HG02798 (cell line): ENCODE results near the gene PHRF1.

Source experiments
- ATAC-seq: cut with Tn5 transposase; IDR thresholded peaks from one replicate; pipeline ENCODE4 v1.9.1; 2021; ENCODE audit warnings: mild to moderate bottlenecking; ENCODE audit not compliant: unreplicated experiment, poor library complexity

PHRF1 gene

GRCh38 chr11:536841-537621, 39.2 kb upstream of the PHRF1 start, which contains the start of gene LRRC56:
TSS of gene LRRC56 (plus strand) at chr11:537527. CDS start at chr11:540685, 3,158 bp downstream.
- ATAC-seq = peak; percentile 54

- ATAC-seq = no peak
Measured at GRCh38 chr11:537622-538430, 38.4 kb upstream of the PHRF1 start.

DNA sequence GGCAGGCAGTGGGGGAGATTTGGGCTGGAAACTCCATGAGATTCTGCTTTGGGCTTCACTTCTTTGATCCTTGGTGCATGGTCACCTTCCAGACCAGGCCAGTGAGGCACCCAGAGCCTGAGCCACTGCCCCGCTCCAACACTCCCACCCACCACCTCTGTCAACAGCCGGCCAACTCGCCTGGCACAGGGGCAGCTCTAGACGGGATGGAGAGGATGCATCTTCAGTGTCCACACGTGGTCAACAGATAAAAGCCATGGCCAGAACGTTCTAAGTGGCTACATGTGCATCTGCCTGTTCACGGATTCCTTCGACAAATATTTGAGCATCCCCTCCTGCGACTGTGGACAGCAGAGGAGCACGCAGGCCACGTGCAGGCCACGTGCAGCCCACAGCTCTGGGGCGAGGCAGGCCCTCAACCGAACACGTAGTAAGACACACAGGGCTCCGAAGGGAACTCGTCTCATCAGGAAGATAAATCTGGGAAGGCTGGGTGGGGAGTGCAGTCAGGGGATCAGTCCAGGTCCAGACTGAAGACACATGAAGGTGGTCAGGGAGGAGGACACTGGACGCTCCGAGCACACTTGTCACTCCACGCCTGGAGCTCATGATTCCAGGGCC, 37.7 kb upstream of the PHRF1 start:
- ATAC-seq = no peak

GRCh38 chr11:539971-540481, 36.2 kb upstream of the PHRF1 start:
- ATAC-seq = no peak

DNA sequence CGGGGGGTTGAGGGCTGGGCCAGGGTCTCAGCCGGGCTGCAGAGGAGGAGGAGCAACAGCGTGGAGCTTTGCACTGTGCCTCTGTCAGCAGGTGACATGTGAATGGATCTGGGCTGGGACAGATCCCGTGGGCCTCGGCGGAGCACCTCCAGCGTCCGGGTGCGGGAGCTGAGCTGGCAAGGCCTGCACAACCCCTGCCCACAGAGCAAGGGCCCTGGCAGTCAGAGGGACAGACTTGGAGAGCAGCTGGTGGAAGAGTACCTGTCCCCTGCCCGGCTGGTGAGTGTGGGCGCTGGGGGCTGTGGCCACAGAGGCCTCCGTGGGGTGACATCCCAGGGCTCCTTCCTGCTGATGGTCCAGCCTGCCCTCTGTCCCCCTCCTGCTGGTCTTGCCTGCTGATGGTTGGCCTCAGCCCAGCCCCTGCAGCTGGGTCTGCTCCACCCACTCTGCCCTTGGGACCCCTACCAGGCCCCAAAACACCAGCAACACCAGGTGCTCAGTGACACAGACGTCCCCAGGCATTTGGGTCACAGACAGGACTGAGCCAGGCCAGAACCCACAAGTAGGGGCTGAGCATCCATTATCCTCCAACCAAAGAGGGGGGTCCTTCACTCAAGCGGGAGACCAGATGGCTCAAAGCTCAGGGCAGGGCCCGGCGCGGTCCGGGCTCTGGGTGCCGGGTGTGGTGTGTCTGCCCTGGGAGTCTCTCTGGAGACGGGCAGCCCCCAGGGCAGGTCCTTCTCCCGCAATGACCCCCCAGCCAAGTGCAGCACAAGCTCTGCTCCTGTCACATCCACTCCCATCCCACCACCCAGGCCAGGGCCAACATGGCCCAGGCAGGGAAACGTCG, 35.5 kb upstream of the PHRF1 start:
- ATAC-seq = no peak

- ATAC-seq = no peak
Measured at GRCh38 chr11:541433-541885, 34.8 kb upstream of the PHRF1 start.

DNA sequence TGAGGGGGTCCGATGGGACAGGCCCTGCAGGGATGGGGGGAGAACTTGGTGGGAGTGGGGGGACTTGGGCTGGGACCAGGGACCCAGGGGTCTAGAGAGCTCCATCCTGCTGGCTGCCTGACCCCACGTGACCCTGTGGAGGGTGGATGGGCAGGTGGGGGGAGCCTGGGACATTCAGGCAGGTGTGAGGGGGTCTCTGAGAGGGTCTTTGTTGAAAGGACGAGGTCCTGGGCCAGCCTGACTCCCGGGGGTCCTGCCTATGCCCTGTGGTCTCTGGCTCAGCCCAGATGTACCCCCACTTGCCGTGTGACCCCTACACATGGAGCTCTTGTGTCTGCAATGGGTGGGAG, 31.5 kb upstream of the PHRF1 start:
- ATAC-seq = no peak

GRCh38 chr11:545171-545570, 31.1 kb upstream of the PHRF1 start:
- ATAC-seq = no peak

GRCh38 chr11:548700-549603, 27.3 kb upstream of the PHRF1 start:
- ATAC-seq = no peak

DNA sequence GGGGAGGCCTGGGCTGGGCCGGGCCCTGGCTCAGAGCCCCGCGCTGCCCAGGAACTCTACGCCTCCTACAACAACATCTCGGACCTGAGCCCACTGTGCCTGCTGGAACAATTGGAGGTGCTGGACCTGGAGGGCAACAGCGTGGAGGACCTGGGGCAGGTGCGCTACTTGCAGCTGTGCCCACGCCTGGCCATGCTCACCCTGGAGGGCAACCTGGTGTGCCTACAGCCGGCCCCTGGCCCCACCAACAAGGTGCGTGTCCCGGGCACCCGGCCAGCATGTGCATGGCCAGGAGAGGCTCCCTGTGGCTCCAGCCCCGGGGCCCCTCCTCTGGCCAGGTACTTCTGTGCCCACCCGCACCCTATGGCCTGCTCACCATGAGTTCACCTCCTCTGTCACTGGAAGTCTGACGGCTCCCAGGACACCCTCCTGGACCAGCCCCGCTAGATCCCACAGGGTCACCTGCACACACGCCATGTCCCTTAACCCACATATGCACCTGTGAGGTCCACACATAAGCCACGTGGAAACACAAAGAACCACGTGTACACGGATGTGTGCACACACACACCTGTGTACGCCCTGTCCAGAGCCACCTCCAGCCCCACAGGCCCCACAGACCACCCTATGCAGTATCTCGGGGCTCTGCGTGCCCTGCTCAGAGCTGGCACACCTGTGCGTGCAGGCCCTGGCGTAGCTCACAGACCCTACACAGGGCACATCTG, 26.1 kb upstream of the PHRF1 start:
- no peak for ATAC-seq

GRCh38 chr11:550746-551085, 25.6 kb upstream of the PHRF1 start:
- no peak for ATAC-seq

- no peak for ATAC-seq
Measured at GRCh38 chr11:551131-551530, 25.1 kb upstream of the PHRF1 start.

DNA sequence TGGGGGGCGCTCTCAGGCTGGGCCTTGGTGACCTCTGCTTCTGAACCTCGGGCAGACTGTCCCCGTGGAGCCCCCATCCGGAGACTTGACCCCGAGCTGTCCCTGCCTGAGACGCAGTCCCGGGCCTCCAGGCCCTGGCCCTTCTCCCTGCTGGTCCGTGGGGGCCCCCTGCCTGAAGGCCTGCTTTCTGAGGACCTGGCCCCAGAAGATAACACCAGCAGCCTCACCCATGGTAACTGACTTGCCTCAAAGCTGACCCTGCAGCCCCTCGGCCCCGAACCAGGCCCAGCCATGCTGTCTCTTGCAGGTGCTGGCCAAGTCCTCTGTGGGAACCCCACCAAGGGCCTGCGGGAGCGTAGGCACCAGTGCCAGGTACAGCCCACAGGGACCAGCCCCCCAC, 24.7 kb upstream of the PHRF1 start:
- no peak for ATAC-seq

- no peak for ATAC-seq
Measured at GRCh38 chr11:553083-553987, 22.9 kb upstream of the PHRF1 start.

GRCh38 chr11:553988-554340, 22.3 kb upstream of the PHRF1 start:
- ATAC-seq = no peak

DNA sequence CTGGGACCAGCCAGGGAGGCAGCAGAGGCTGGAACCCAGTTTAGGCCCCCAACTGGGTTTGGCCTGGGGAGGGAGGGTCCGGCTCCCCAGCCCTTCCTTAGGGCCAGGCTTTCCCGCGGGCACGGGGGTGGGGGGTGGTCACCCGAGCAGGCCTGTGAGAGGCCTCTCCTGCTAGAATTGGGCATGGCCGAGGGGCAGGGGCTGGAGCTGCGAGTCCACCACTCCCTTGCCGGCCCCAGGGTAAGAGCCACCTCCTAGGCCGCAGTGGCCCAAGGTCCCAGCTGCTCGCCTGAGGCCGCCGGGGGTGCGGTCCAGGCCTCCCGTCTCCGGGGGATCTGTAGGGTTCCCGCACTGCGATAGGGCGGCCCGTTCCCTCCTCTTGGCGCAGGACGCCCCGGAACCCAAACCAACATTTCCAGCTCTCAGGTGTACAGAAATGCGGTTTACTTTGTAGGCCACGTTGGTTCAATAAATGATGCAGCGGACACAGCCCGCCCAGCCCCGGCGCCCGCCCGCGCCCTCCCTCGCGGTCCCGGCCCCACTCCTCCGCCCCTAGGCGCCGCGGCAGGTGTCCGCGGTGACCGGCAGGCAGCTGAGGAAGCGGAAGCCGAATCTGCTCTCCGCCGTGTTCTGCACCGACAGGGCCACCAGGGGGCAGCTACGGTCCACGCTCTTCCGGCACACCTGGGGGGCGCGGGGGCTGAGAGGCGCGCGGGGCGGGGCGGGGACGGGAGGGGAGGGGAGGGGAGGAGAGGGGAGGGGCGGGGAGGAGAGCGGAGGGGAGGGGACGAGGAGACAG, 21.6 kb upstream of the PHRF1 start:
- ATAC-seq = peak; percentile 72
